ENCODE data around the gene ALX4. TPM values are rescaled to one million over a fixed set of nuclear protein-coding genes. Genes with fewer than 3 reads are reported as not detected.

The ALX4 gene
- total RNA-seq, 2 experiments from 2014 or later: not detected

- Mint-ChIP-seq H3K27me3 (peaks cover 52% of the 10 kb centered on the region), H3K27ac (no peak overlapping the region), H3K4me1 (ENCODE audit: low read depth) (no peaks in the 10 kb centered on the region), H3K36me3 (ENCODE audit: low read depth) (no peaks in the 10 kb centered on the region), H3K9me3 (no peaks in the 10 kb centered on the region), H3K4me3 (no peak overlapping the region)
- H3K36me3 ChIP-seq (ENCODE audit: insufficient read depth, low read length): no peaks in the 10 kb centered on the region
- no peak overlapping the region for H3K4me3 ChIP-seq (ENCODE audit: low read length)
- ATAC-seq (ENCODE audit: poor library complexity) (no peak), DNase-seq (no peak)
- H3K27me3 ChIP-seq (ENCODE audit: control insufficient read depth in 1 of 2, insufficient read depth in 2 of 2, low read length in 2 of 2): peaks cover 15 to 40% of the 10 kb centered on the region in 2 experiments
- H3K9me3 ChIP-seq (ENCODE audit: control insufficient read depth in 1 of 2, insufficient read depth in 1 of 2, low read length in 2 of 2): no peaks in the 10 kb centered on the region
- intact Hi-C loops (cut with DNase I, micrococcal nuclease): no loop called here
- ChIA-PET CTCF (no interaction called here), POLR2A (no interaction called here)
- no peak for TF ChIP-seq CTCF (IDR thresholded peaks at IDR 0.05)
- no peaks in the 10 kb centered on the region for H3K4me1 ChIP-seq (ENCODE audit: insufficient read depth, low read length)
- H3K27ac ChIP-seq (ENCODE audit: low read depth in 1 of 2, low read length in 2 of 2): no peak overlapping the region
Measured at GRCh38 chr11:44339530-44339883, 29.6 kb upstream of the ALX4 start.

GRCh38 chr11:44338698-44339529 lies 29.0 kb upstream of the ALX4 start:
- Histone ChIP-seq H3K27me3 (ENCODE audit: control insufficient read depth in 1 of 2, insufficient read depth in 2 of 2, low read length in 2 of 2) (peaks cover 16 to 46% of the 10 kb centered on the region in 2 experiments), H3K4me1 (ENCODE audit: insufficient read depth, low read length) (no peaks in the 10 kb centered on the region), H3K9me3 (ENCODE audit: control insufficient read depth in 1 of 2, insufficient read depth in 1 of 2, low read length in 2 of 2) (no peaks in the 10 kb centered on the region), H3K4me3 (ENCODE audit: low read length) (no peak overlapping the region), H3K27ac (ENCODE audit: low read depth in 1 of 2, low read length in 2 of 2) (no peak overlapping the region), H3K36me3 (ENCODE audit: insufficient read depth, low read length) (no peaks in the 10 kb centered on the region)
- Mint-ChIP-seq H3K4me3 (no peak overlapping the region), H3K9me3 (no peaks in the 10 kb centered on the region), H3K4me1 (ENCODE audit: low read depth) (no peaks in the 10 kb centered on the region), H3K27me3 (peaks cover 56% of the 10 kb centered on the region), H3K27ac (no peak overlapping the region), H3K36me3 (ENCODE audit: low read depth) (no peaks in the 10 kb centered on the region)
- ATAC-seq (ENCODE audit: poor library complexity): no peak
- no peak for TF ChIP-seq CTCF (IDR thresholded peaks at IDR 0.05)
- DNase-seq: no peak
- intact Hi-C loops (cut with DNase I, micrococcal nuclease): no loop called here
- CTCF ChIA-PET: no interaction called here
- POLR2A ChIA-PET: no interaction called here

GRCh38 chr11:44338026-44338425 lies 28.1 kb upstream of the ALX4 start:
- no peak for TF ChIP-seq CTCF (IDR thresholded peaks at IDR 0.05)
- Mint-ChIP-seq H3K4me3 (no peak overlapping the region), H3K27ac (no peak overlapping the region), H3K27me3 (peaks cover 59% of the 10 kb centered on the region), H3K9me3 (no peaks in the 10 kb centered on the region), H3K4me1 (ENCODE audit: low read depth) (no peaks in the 10 kb centered on the region), H3K36me3 (ENCODE audit: low read depth) (no peaks in the 10 kb centered on the region)
- Histone ChIP-seq H3K9me3 (ENCODE audit: control insufficient read depth in 1 of 2, insufficient read depth in 1 of 2, low read length in 2 of 2) (no peaks in the 10 kb centered on the region), H3K27me3 (ENCODE audit: control insufficient read depth in 1 of 2, insufficient read depth in 2 of 2, low read length in 2 of 2) (peaks cover 16 to 55% of the 10 kb centered on the region in 2 experiments), H3K4me1 (ENCODE audit: insufficient read depth, low read length) (no peaks in the 10 kb centered on the region), H3K36me3 (ENCODE audit: insufficient read depth, low read length) (no peaks in the 10 kb centered on the region), H3K4me3 (ENCODE audit: low read length) (no peak overlapping the region), H3K27ac (ENCODE audit: low read depth in 1 of 2, low read length in 2 of 2) (no peak overlapping the region)
- ATAC-seq (ENCODE audit: poor library complexity): no peak
- POLR2A ChIA-PET: no interaction called here
- CTCF ChIA-PET: no interaction called here
- DNase-seq: no peak
- intact Hi-C loops (cut with DNase I, micrococcal nuclease): no loop called here

All from CD4-positive, alpha-beta T cell (primary cell).